CD4-positive, CD25-positive, alpha-beta regulatory T cell (primary cell): ENCODE results near the gene RAMP1. TPM values are rescaled to one million over a fixed set of nuclear protein-coding genes. Genes with fewer than 3 reads are reported as not detected.
A peak's percentile ranks its signal among the peaks of the same experiment; 100 is the strongest.

Experiments used
- ATAC-seq, 2 donors: fragments of 150-1000 bp; cut with Tn5 transposase; one replicate each; pipeline ENCODE4 v1.10.0; 2021; ENCODE audit warnings: low read depth in 2 of 2, moderate number of reproducible peaks in 2 of 2, moderate library complexity in 1 of 2
- DNase-seq, 3 donors: peaks; one replicate each; pipeline versions ENCODE4 v3.0.0 to v3.0.0-alpha.2; 2012 to 2022; ENCODE audit warnings: mixed read lengths in 1 of 3
- H3K27ac ChIP-seq: one replicate; pipeline ENCODE4 v1.7.0; 2013; ENCODE audit warnings: mild to moderate bottlenecking, low read length; ENCODE audit not compliant: insufficient read depth, poor library complexity, severe bottlenecking
- H3K27me3 ChIP-seq: one replicate; pipeline ENCODE4 v1.7.0; 2013; ENCODE audit warnings: low read length; ENCODE audit not compliant: control insufficient read depth, insufficient read depth
- H3K36me3 ChIP-seq: one replicate; pipeline ENCODE4 v1.7.0; 2013; ENCODE audit warnings: mild to moderate bottlenecking, low read length, moderate library complexity; ENCODE audit not compliant: control insufficient read depth, insufficient read depth
- H3K4me1 ChIP-seq: 2 replicates; pipeline ENCODE4 v1.7.0; 2013; ENCODE audit warnings: mild to moderate bottlenecking, low read length; ENCODE audit not compliant: insufficient read depth, control insufficient read depth, poor library complexity, severe bottlenecking
- H3K4me3 ChIP-seq: one replicate; pipeline ENCODE4 v1.7.0; 2013; ENCODE audit warnings: low read depth, mild to moderate bottlenecking, low read length, moderate library complexity
- H3K9me3 ChIP-seq, 2 experiments: 1 replicate in 1 of 2; 2 replicates in 1 of 2; pipeline ENCODE4 v1.7.0; 2013; ENCODE audit warnings: low read length in 2 of 2, mild to moderate bottlenecking in 1 of 2, moderate library complexity in 1 of 2; ENCODE audit not compliant: control insufficient read depth in 2 of 2
- H3K27ac Mint-ChIP-seq, 3 donors: one replicate each; pipeline ENCODE4 v1.8.0; 2020 to 2022; ENCODE audit warnings: mild to moderate bottlenecking in 3 of 3, mixed read lengths in 3 of 3, moderate library complexity in 2 of 3
- H3K27me3 Mint-ChIP-seq: one replicate; pipeline ENCODE4 v1.8.0; 2022; ENCODE audit warnings: mild to moderate bottlenecking, mixed read lengths
- H3K36me3 Mint-ChIP-seq: one replicate; pipeline ENCODE4 v1.8.0; 2020; ENCODE audit warnings: mixed read lengths
- H3K4me1 Mint-ChIP-seq, 4 donors: one replicate each; pipeline ENCODE4 v1.8.0; 2020 to 2022; ENCODE audit warnings: mixed read lengths in 4 of 4, mild to moderate bottlenecking in 1 of 4
- H3K4me3 Mint-ChIP-seq, 4 donors: one replicate each; pipeline ENCODE4 v1.8.0; 2020 to 2022; ENCODE audit warnings: mild to moderate bottlenecking in 4 of 4, mixed read lengths in 4 of 4, moderate library complexity in 3 of 4
- H3K9me3 Mint-ChIP-seq, 7 donors: one replicate each; pipeline ENCODE4 v1.8.0; 2020 to 2022; ENCODE audit warnings: mixed read lengths in 7 of 7, mild to moderate bottlenecking in 3 of 7, moderate library complexity in 2 of 7
- polyA plus RNA-seq, 4 donors: library from polyadenylated mRNA; unstranded; fragments of 300-500 nt; fragmentation: Illumina TruSeq; gene quantifications; one replicate each; pipeline ENCODE4 v1.2.3, GENCODE V29; 2021
- total RNA-seq: library from RNA; stranded (reverse); gene quantifications from one replicate; pipeline ENCODE4 v1.2.3, GENCODE V29; 2022

RAMP1 gene
- total and polyA plus RNA-seq, 5 donors from 2014 or later = 0.22 TPM; not detected in 4

GRCh38 chr2:237952851-237953250 lies 93.4 kb downstream of the RAMP1 start:
- H3K27ac Mint-ChIP-seq = no peak overlapping the region
- H3K36me3 Mint-ChIP-seq = no peaks in the 10 kb centered on the region
- no peaks in the 10 kb centered on the region for H3K9me3 ChIP-seq
- no peak overlapping the region for H3K4me3 ChIP-seq
- H3K27me3 Mint-ChIP-seq = peaks cover 30% of the 10 kb centered on the region
- H3K4me1 Mint-ChIP-seq = peaks cover 4 to 25% (median 6%) of the 10 kb centered on the region in 4 donors
- ATAC-seq (no peak), DNase-seq (no peak)
- no peak overlapping the region for H3K27ac ChIP-seq
- no peaks in the 10 kb centered on the region for H3K36me3 ChIP-seq
- no peak overlapping the region for H3K4me3 Mint-ChIP-seq
- H3K4me1 ChIP-seq = peaks cover 8% of the 10 kb centered on the region
- peaks cover 6% of the 10 kb centered on the region for H3K27me3 ChIP-seq
- H3K9me3 Mint-ChIP-seq = no peaks in the 10 kb centered on the region

GRCh38 chr2:237955640-237956401 lies 96.4 kb downstream of the RAMP1 start:
- Histone ChIP-seq H3K27ac (no peak overlapping the region), H3K4me1 (peaks cover 8% of the 10 kb centered on the region), H3K27me3 (peaks cover 6% of the 10 kb centered on the region), H3K9me3 (no peaks in the 10 kb centered on the region), H3K36me3 (no peaks in the 10 kb centered on the region), H3K4me3 (no peak overlapping the region)
- Mint-ChIP-seq H3K36me3 (no peaks in the 10 kb centered on the region), H3K27me3 (peaks cover 35% of the 10 kb centered on the region), H3K4me1 (peaks cover 4 to 23% (median 6%) of the 10 kb centered on the region in 4 donors), H3K9me3 (peaks cover 0 to 2% (median 0%) of the 10 kb centered on the region in 7 donors), H3K4me3 (no peak overlapping the region), H3K27ac (no peak overlapping the region)
- peak in 1 of 2 donors; percentile 14 for ATAC-seq
- DNase-seq = no peak

GRCh38 chr2:237956402-237956736 lies 96.9 kb downstream of the RAMP1 start:
- H3K27ac ChIP-seq = no peak overlapping the region
- peaks cover 4 to 23% (median 6%) of the 10 kb centered on the region in 4 donors for H3K4me1 Mint-ChIP-seq
- H3K27me3 ChIP-seq = peaks cover 6% of the 10 kb centered on the region
- H3K27me3 Mint-ChIP-seq = peaks cover 35% of the 10 kb centered on the region
- peaks cover 0 to under 1% of the 10 kb centered on the region in 2 experiments for H3K9me3 ChIP-seq
- no peaks in the 10 kb centered on the region for H3K36me3 ChIP-seq
- H3K4me1 ChIP-seq = peaks cover 8% of the 10 kb centered on the region
- no peak overlapping the region for H3K4me3 ChIP-seq
- no peak overlapping the region for H3K27ac Mint-ChIP-seq
- no peak overlapping the region for H3K4me3 Mint-ChIP-seq
- no peaks in the 10 kb centered on the region for H3K36me3 Mint-ChIP-seq
- H3K9me3 Mint-ChIP-seq = peaks cover 0 to 3% (median 0%) of the 10 kb centered on the region in 7 donors
- no peak for DNase-seq
- ATAC-seq = no peak

- no peak overlapping the region for H3K4me3 ChIP-seq
- Mint-ChIP-seq H3K27ac (no peak overlapping the region), H3K4me1 (peaks cover 8 to 15% (median 11%) of the 10 kb centered on the region in 4 donors), H3K9me3 (peaks cover 0 to 15% (median 3%) of the 10 kb centered on the region in 7 donors), H3K27me3 (peaks cover 18% of the 10 kb centered on the region), H3K36me3 (no peaks in the 10 kb centered on the region), H3K4me3 (peak overlapping the region in 1 of 4 donors; percentile 29)
- H3K36me3 ChIP-seq = no peaks in the 10 kb centered on the region
- DNase-seq = no peak
- peaks cover 3% of the 10 kb centered on the region for H3K27me3 ChIP-seq
- ATAC-seq = no peak
- H3K4me1 ChIP-seq = peaks cover 5% of the 10 kb centered on the region
- H3K27ac ChIP-seq = no peak overlapping the region
- H3K9me3 ChIP-seq = peaks cover 11 to 18% of the 10 kb centered on the region in 2 experiments
These were observed 102.2 kb downstream of the RAMP1 start for GRCh38 chr2:237961637-237962036.

Other genes starting within 250 kb of the RAMP1 start
- gene LRRFIP1, start 232.0 kb upstream of the RAMP1 start, total RNA-seq = 183 TPM
- gene LRRFIP1, start 232.0 kb upstream of the RAMP1 start, polyA plus RNA-seq = 100 to 1,000 TPM in 1 of 4 donors, 10 to 100 TPM in 3; 69.4 to 107 (median 77.1) TPM
- gene RBM44, start 60.8 kb upstream of the RAMP1 start, total RNA-seq = 4.5 TPM
- under 1 TPM in 2 of 4 donors, not detected in 2; 0.21 to 0.28 TPM for gene RBM44, start 60.8 kb upstream of the RAMP1 start, polyA plus RNA-seq
- gene UBE2F, start 107.4 kb downstream of the RAMP1 start, total RNA-seq = 44.3 TPM
- gene UBE2F, start 107.4 kb downstream of the RAMP1 start, polyA plus RNA-seq = 100 to 1,000 TPM in 3 of 4 donors, 10 to 100 TPM in 1; 75.2 to 137 (median 120) TPM
- 16.0 TPM for gene SCLY, start 201.4 kb downstream of the RAMP1 start, total RNA-seq
- 10 to 100 TPM; 10.3 to 17.8 (median 13.5) TPM for gene SCLY, start 201.4 kb downstream of the RAMP1 start, polyA plus RNA-seq
- gene ESPNL, start 240.7 kb downstream of the RAMP1 start, total RNA-seq = not detected
- not detected for gene ESPNL, start 240.7 kb downstream of the RAMP1 start, polyA plus RNA-seq